NCI-H526 (cell line): ENCODE results near the gene FBXO22.
"Not testable (repeated sequence)": the region's sequence is repeated elsewhere in the genome, so short reads cannot be mapped to it uniquely, and the experiment has no call there.

Source experiments
- DNase-seq, 2 experiments: peaks; one replicate each; lab custom pipeline; 2025; lab: John Stamatoyannopoulos, UW

FBXO22 gene

DNA sequence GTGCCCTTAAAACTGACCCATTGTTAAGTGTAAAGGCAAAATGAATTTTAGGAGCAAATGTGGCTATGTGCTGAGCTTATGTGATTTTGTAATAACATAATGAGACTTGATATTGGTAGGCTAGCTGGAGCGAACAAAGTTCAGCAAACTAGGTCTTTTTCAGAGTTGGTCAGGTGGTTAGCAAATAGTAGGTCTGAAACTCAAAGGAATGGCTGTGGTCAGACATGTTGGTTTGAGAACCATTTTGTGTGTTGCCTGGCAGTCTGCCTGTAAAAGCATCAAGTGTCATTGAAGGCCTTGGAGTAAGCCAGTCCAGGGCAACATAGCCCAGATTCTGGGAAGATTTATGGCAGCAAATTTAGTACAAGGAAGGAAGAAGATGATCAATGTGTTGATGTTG is 16.4 kb downstream of the FBXO22 start:
- no peak for DNase-seq

DNA sequence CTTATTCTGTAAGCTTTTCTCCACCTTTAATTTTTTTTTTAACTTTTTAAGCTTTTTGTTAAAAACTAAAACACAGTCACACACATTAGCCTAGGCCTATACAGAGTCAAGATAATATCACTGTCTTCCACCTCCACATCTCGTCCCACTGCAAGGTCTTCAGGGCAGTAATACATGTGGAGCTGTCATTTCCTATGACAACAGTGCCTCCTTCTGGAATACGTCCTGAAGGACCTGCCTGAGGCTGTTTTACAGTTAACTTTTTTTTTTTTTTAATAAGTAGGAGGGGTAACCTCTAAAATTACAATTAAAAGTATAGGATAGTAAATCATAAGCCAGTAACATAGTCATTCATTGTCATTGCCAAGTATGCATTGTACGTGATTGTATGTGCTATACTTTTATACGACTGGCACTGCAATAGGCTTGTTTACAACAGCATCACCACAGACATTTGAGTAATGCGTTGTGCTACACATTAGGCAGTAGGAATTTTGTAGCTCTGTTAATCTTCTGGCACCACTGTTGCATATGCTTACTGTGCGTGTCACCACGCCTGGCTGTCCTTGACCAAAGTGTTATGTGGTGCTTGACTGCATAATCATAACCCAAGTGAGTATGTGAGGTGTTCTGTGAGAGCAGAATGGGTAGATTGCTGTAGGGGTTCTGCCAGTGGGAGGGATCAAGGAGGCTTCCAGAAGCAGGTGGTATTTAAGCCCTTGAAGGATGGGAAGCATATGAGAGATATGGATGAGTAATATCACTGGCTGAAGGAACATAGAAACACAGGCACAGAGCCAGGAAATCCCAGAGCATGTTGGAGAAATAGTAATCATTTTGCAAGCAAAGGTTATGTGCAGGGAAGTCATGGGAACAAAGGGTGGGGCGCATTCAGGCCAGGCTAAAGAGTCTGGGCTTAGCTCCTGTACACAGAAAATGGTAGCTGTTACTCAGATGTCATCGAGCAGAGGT is 18.3 kb downstream of the FBXO22 start:
- peak; percentile 25 to 58 for DNase-seq

DNA sequence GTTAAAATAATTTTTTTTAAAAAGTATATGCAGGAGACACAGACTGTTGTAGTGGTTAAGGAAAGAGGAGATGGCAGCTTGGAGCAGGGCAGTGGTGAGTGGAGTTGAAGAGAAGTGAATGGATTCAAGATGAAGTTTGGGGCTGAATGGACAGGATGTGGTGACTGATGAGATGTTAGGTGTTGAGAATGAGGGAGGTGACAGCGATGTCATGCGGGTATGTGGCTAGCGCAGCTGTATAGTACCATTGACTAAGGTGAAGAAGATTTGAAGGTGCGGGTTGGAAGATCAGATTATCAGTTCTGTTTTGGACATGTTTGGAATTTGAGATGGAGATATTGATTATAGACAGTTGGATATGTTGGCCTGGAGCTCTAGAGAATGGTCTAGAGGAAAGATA is 20.1 kb downstream of the FBXO22 start:
- no peak for DNase-seq

DNA sequence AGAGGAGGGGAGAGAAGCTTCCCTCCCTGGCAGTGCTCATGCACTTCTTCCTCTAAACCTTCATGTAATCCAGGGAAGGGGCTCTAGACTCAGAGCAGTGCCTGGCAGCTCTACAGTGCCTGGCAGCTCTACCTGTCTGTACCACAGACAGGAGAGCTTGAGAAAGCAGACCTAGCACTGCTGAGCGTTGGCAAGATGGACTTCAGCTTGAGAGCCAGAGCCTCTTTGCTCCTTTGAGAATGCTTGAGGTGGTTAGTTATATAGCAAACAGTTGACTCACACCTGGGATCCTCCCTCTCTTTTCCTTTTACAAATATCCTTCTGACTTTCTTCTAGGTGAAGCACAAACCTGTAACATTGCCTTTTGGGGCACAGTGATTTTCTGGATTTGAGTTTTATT is 20.9 kb downstream of the FBXO22 start:
- no peak for DNase-seq

DNA sequence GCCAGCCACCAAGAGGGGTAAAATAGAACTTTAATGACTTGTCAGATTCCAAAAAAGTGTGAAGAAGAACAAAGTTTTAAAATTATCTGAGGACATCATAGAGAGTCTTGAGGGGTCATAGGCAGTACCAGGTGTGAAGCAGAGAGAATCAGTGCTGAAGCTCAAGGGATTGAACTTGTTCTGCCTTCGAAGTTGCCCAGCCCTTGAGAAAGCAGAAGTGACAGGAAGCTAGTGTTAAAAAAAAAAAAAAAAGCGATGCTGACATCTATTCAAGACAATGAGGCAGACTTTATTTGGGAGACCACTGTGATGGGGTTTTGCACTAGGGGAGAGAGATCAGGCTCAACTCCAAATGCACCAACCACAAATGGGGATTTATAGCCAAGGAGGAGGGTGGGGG is 21.8 kb downstream of the FBXO22 start:
- no peak for DNase-seq

DNA sequence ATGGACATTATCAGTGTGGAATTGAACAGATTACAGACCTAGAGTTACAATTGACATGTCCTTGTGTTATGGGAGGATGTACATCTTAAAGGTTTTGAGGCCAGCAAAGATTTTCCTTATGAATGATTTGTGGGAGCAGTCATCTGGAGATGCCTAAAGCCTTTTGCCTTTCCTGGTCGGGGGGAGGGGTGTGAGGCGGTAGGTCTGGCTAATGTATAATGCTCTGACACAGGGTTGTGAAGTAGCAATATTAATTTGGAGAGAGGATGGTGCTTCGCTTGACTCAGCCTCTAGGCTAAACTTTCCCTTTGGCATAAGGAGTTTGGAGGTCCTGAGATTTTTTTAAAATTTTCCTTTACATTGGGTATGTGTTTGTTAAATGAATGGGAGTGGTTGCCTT is 23.3 kb downstream of the FBXO22 start:
- no peak for DNase-seq

DNA sequence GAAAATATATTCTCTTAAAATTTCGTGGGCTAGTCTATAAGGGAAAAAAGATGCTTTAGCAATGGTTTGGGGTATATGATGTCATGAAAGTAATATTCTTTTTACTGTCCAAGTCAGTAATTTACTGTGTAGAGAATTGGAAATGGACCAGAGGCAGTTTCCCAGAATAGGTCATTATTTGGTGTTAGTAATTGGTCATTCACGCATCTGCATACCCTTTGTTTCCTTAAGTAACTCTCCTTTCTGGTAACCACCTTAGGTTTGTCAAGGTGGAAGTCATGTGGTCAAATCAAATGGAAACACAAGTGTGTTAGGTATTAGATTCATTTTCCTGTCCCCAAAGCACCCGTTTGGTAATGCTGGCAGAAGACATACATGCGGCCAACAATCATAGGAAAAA is 23.9 kb downstream of the FBXO22 start:
- no peak for DNase-seq

DNA sequence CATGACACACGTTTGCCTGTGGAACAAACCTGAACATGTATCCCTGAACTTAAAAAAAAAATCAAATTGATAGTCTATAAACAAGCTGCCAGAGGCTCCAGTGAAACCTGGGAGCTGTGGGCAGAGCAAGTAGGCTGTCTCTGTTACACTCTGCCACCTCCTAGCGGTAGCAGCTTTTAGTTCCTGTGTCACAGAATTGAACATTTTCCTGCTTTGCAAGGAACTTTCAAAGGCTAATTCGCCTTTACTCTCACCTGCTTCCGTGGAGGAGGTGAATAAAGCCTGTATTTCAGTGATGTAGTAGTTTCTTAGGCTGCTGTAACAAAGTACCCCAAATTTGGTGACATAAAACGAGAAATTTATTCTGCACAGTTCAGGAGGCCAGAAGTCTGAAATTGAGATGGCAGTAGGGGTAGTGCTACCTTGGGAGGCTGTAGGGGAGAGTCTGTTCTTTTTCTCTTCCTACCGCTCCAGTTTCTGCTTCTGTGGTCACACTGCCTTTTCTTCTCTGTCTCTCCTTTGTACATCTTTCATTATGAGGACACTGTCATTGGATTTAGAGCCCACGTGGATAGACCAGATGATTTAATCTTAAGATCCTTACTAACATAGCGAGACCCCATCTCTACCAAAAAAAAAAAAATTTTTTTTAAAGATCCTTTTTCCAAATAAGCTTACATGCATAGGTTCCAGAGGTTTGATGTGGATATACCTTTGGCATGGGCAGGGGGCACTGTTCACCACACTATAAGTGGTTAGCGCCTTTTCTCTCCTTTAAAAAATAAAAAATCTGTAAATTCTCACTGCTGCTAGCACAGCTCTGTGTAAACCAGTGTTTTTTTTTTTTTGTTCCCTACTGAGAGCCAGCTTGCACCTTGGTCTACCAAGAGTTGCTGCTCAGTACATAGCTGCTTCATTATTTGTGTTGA is 25.3 kb downstream of the FBXO22 start:
- DNase-seq = peak; percentile 3 to 59

DNA sequence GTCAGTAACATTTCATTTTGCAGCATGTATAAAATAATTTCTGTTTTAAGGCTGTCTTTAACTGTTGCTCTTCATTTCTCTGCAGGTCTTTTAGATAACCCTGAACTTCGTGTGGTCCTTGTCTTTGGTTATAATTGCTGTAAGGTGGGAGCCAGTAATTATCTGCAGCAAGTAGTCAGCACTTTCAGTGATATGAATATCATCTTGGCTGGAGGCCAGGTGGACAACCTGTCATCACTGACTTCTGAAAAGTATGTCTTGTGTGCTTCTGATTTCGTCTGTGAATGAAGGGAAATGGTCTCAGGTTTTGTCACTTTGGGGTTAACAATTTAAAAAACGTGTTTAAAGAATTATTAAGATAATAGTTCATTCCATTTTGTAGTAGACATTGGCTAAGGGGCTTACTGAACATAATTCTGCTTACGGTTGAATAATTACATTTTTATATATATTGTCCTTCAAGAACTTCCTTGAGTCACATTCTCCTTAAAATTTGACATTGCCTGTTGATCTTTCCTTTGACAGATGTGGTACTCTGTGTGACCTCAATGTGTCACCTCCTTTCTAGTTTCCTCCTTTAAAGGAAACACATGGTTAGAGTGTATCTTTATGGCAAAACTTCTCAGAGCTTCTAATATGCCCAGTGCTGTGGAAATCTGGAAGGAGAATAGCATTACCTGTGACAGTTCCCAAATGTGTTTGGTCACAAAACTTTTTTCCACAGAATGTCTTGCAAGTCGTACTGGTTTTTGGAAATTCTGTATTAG is 26.3 kb downstream of the FBXO22 start:
- no peak for DNase-seq

DNA sequence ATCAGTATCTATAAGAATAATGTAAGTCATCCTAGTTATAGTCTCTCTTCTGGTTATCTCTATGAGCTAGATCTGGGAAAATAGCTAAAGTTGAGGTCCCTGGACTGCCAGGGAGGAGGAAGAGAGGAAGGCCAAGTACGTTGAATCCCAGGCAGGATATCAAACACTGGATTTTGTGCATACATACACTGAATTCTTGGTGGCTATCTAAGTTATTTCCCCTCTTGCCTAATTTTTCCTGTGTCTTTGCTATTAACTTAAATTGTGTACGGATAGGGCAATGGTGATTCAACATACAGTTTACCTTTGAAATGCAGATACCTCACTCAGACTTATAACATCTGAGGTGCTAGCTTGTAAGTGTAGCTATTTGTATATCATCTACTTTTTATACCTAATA is 27.2 kb downstream of the FBXO22 start:
- no peak for DNase-seq

DNA sequence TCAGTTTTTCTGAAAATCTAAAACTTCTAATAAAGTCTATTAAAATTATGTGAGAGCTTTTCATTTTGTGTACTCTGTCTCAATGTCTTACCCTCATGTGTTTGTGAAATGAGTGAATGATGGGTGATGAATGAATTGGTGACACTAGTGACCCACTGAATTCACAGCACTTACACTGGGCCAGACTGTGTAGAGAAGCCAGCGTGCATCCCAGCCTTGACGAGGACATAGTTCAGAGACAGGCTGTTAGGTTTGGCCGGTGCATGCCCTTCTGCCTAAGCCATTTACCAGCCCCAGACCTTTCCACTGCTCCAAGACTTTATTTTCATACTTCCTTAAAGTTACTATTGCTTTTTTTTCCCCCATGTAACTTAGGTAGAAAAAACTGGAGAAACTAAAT is 38.8 kb downstream of the FBXO22 start:
- no peak for DNase-seq

DNA sequence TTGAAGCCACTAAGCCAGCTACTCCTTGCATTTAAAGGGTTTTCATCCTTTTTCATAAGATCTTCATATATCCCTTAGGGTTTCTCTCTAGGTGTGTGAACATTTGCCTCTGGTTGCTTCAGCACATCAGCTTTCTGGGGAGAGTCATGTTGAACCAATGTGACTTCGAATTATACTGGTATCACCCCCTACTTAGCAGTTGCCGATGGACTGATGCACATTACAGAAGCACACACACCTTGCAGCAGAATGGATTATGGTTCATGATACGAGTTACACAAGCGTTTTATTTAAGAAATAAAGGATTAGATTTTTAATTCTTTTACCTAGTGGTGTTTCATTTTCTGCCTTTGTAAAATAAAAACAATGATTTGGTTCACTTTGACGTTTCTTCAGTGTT is 39.6 kb downstream of the FBXO22 start:
- no peak for DNase-seq

DNA sequence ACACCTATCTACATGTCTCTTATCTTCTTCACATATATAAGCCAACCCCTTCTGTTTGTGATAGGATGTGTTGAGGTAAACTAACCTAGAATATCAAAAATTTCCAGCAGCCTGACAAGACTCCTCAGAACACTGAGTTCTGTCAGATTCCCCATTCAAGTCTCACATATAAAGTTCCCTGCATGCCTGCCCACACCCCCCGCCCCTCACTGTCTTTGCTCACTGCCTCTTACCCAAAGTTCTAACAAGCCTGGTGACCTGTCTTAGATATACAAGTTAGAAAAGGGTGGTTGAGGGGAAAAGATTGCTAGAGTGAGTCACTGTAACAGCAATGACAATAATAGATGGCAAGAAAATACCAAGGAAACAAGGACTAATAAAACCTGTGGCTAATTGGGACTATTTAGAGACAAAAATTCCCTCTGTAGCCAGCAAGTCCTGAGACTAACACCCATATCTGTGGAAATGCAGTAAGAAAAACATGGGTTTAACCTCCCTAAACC is 40.1 kb downstream of the FBXO22 start:
- no peak for DNase-seq

DNA sequence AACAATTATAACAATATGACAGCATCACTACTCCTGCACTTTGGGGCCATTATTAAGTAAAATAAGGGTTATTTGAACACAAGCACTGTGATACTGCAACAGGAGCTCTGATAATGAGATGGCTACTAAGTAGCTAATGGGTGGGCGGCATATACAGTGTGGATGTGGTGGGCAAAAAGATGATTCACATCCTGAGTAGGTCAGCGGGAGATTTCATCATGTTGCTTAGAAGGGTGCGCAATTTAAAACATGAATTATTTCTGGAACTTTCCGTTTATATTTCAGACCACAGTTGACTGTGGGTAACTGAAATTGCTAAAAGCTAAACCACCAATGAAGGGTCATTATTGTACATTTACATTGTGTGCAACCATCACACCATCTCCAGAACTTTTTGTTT is 42.3 kb downstream of the FBXO22 start:
- no peak for DNase-seq

DNA sequence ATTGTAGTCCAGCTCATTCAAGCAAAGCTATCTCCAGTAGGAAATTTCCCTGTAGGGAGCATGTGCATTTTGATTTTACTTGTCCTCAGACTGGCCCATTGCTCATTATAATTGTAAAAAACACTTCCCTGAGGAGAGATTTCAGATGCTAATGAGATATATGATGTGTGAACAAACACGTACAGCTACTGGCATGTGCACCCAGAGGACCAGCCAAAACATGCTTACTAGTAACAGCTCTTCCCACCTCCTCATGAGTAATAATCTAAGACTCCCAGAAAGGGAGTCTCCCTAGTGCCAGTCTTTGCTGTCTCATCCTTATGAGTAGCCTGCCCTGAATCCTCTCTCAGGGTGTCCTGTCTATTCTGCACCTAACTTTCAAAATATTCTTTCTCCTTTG is 43.4 kb downstream of the FBXO22 start:
- peak; percentile 35 to 62 for DNase-seq

DNA sequence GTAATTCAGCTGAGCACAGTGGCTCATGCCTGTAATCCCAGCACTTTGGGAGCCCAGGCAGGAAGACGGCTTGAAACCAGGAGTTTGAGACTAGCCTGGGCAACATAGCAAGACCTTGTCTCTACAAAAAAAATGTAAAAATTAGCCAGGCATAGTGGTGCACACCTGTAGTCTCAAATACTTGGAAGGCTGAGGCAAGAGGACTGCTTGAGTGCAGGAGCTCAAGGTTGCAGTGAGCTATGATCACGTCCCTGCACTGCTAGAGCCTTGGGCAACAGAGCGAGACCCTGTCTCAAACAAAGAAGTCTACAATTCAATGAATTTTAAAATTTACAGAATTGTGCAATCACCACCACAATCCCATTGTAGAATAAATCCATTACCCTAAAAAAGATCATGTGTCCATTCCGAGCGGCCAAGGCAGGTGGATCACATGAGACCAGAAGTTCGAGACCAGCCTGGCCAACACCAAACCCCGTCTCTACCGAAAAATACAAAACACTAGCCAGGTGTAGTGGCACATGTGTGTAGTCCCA is 45.2 kb downstream of the FBXO22 start:
- DNase-seq = no peak

DNA sequence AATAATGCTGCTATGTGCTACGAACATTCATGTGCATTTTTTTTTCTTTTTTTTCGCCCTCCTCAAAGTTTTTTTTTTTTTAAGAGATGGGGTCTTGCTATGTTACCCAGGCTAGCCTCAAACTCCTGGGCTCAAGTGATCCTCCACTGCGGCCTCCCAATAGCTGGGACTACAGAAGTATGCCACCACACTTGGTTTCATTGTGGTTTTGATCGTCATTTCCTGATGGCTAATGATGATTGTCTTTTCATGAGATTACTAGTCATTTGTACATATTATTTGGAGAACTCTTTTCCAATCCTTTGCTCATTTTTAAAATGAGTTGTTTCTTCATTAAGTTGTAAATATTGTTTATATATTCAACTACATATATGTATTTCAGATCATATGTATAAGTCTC is 48.8 kb downstream of the FBXO22 start:
- no peak for DNase-seq

DNA sequence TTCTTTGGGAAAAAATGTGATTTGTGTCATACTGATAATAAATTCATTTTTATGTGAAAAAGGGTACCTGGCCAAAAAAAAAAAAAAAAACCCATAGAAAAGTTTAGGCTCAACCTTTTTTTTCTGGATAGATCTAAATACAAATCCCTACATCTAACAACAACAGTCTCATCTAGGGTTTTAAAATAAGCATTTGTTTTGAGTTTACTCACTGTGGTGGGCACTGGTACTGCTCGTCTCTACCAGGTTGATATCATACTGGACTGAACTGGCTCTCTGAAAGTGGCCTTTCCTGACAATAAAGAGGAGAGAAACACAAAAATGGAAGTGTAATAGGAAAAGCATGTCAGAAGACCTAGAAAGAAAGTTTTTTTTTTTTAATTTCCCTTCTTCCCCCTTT is 52.0 kb downstream of the FBXO22 start:
- no peak for DNase-seq

DNA sequence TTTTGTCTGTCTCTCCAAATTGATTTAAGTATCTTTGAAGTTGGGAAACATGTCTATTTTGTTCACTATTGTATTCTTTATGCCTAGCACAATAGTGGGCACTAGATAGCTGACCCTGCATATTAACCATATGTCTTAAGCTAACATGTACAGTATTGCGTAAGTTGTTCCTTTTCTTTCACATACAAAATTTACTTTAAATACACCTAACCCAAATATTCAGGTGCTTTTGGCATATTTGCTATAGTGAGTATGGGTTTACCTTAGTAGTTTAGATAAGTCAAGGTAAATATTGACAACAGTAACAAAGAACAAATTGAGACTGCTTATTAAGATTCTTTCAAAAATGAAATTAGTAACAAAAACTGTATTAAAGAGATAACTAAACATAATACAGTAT is 57.7 kb downstream of the FBXO22 start:
- DNase-seq = no peak

DNA sequence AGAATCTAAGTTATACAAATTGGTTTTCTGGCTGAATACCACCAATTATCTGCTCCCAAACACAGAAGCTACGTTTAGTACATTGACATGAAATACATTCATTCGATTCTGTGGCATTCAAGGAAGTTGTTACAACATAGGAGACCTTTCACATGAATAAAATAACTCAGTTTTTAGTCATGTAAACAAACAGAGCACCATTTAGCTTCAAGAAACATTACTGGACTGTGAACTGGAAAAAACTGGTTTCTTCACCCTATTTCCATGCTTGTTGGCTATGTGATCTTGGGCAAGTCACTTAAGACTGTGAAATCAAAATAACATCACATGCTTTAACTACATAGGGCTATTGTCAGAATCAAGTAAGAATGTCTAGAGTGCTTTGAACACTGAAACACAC is 62.4 kb downstream of the FBXO22 start:
- DNase-seq = peak; percentile 4 to 45

DNA sequence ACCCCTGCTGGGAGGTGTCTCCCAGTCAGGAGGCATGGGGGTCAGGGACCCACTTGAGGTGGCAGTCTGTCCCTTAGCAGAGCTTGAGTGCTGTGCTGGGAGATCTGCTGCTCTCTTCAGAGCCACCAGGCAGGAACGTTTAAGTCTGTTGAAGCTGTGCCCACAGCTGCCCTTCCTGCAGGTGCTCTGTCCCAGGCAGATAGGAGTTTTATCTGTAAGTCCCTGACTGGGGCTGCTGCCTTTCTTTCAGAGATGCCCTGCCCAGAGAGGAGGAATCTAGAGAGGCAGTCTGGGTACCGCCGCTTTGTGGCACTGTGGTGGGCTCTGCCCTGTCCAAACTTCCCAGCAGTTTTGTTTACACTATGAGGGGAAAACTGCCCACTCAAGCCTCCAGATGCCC is 73.1 kb downstream of the FBXO22 start:
- DNase-seq = not testable (repeated sequence)
